Right renal cortex interstitium (tissue), 3 donors: ENCODE measurements around the gene C2CD3. TPM values are rescaled to one million over a fixed set of nuclear protein-coding genes. Genes with fewer than 3 reads are reported as not detected.

Source experiments
- DNase-seq, 3 donors: peaks; one replicate each; pipeline ENCODE4 v3.0.0-alpha.2; 2013; ENCODE audit warnings: low read depth in 3 of 3, low spot score in 2 of 3
- polyA plus RNA-seq, 3 donors: library from polyadenylated mRNA; unstranded; fragments of 120-200 nt; gene quantifications; one replicate each; pipeline ENCODE4 v1.2.1, GENCODE V29; 2013; ENCODE audit not compliant: insufficient read length in 3 of 3

The C2CD3 gene
- polyA plus RNA-seq, 3 donors: 20.5 to 24.3 (median 21.8) TPM

DNA sequence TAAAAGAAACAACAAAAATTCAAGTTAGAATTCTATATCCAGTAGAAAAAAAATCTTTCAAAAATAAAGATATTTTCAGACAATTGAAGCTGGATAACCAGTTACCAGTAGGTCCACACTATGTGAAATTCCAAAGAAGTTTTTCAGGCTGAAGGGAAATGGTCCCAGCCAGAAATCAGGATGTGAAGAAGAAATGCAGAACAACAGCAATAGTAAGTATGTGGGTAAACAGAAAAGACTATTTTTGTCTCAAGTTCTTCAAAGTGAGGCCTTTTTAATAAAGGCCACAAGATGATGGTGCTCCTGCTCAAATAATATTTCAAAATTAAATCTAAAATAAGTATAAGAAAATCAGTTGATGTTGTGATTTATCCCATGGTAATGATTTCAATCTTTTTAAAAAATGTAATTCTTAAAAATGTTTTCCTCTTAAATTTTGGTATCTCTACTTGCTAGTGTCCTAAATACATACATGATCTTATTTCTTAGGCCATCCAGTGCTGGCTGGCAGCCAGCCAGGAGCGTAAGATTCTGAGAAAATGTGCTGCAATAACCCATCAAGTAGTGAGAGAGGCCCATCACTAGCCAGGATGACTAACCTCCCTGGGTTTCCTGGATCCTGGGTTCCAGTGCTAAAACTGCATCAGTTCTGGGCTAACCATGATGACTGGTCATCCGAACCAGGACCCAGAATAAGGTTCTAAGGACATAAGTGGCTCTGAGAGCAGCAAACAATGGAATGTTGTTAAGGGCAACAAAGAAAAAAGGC lies 146.4 kb downstream of the C2CD3 start:
- DNase-seq: no peak

DNA sequence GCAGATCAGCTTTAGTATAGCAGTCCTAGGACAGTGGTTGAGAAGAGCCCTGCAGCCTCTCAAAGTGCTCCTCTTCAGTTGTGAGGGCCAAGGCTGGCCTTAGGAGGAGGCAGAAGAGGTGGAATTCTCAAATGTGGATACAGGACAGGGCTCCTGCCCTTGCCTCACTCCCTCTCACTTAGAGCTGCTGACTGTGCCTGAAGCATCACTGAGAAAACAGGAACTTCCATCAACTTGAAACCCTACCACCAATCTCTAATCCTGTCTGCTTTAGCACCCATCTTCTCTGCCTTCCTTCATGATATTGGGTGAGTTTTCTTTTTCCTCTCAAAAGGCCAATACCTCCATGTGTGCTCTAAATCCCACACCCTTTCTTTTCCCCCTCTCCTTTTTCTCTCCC lies 147.5 kb downstream of the C2CD3 start:
- DNase-seq: no peak

DNA sequence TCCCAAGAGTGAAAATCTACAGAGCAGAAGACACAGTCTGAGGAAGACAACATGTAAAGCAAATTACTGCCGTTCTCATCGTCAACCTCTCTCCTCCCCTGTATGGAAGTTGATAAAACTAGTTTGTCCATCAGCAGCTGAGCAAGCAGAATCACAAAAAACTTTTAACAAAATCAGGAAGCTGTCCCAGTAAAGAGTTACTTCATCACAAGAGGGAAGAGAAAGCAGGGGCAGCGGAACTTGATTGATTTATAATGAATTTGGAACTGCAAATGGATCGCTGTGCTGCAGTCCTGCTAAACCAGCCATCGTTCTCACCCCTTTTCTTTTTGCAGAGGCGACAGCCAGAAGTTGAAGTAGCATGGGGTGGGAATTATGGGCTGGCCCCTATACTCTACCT lies 148.3 kb downstream of the C2CD3 start:
- DNase-seq: no peak

DNA sequence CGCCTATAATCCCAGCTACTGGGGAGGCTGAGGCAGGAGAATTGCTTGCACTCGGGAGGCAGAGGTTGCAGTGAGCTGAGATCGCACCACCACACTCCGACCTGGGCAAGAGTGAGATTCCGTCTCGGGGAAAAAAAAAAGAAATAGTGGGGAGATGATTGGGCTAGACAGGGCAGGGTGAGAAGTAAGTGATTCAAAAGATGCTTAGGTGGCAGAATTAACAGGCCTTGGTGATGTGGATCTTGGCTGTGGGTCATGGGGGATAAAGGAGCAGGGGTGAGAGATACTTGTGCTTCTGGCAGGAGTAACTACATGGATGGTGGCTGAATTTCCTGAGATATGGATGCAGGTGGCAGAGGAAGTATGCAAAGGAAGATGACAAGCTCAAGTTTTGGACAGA lies 148.8 kb downstream of the C2CD3 start:
- no peak for DNase-seq

DNA sequence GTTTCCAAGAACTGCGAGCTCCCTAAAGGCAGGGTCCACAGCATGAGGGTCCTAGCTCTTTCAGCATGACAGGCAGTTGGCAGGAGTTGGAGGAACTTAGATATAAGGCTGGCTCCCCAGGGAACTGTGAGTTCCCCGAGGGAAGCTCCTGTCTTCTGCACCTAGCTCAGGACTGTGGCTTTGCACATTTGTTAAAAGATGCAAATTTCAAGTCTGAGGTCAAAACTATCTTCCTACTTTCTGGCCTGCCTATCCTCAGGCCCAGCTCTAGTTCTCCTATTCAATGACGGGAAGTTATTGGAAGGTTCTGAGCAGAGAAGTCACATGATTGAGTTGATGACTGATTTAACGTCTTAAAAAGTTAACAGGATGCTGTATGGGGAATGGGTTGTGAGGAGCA lies 150.3 kb downstream of the C2CD3 start:
- no peak for DNase-seq

DNA sequence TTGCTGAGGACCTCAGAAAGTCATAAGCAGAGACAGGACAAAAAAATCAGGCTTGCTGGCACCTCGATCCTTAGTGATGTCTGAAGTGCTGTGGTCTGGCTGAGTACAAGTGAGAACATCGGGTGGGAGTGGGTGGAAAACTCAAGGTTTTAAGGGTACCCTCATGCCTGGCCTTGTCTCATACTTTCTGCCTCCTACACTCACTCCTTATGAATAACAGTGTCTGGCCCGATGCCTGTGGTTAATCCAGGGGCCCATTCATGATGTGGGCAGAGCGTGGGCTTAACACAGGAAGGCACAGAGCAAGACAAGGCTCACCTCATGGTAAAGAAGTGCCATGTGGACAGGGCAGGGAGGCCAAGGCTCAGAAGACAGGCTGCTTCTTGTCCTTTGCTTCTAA lies 150.9 kb downstream of the C2CD3 start:
- DNase-seq: no peak

DNA sequence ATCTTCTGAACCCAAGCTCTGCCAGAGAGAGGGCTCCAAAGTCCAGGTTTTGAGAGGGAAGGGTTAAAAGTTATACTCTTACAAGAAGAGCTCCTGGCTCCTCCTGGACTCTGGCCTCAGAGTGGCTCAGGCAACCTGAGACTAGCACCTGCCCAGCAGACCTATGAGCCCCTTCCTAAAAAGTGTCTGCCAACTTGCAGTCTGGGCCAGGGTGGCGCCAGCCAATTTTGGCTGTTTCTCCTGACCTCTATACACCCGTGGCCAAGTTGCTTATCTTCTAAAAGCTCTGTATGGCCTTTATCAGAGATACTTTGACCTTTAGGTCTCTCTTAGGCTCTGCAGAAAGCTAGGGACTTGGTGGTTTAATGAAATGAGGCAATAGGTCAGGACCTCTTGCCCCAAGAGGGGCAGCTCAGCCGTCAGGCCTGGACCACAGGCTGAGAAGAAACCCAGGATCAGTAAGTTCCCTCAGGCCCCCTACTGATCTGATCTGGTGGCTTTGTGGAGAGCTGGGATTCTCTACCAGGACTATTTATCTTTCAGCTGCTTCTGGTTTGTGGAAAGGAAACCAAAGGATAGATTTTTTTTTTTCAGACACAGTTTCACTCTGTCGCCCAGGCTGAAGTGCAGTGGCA lies 151.6 kb downstream of the C2CD3 start:
- DNase-seq: no peak

DNA sequence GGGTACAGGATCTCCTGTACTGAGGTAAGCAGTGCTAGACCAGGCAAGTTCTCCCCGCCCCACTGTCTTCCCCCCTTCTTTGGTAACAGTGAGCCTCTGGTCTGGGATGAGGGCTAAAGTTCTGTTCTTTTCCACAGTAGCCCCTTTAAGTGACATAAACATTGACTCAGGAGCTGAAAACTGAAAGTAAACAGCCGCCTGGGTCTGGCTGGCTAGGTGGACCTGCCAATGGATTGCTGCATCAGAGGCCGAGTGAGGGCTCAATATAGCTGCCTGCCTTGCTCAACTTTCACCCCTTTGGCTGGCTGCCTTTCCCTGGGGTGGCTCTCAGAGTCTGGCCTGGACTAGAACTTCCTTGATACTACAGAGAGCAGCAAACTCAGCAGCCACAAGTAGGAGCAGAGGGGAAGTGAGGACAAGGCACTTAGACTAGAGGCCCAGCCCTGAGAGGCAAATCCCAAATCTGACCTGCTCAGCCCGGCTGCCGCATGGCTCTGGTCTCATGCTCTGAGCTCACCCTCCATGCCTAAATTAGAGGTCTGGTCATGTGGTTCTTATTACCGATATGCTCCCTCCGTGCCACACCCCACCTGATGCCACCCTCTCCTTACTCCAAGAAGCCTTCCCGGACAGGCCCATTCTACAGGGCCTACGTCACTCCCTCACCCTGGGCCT lies 152.3 kb downstream of the C2CD3 start:
- no peak for DNase-seq

DNA sequence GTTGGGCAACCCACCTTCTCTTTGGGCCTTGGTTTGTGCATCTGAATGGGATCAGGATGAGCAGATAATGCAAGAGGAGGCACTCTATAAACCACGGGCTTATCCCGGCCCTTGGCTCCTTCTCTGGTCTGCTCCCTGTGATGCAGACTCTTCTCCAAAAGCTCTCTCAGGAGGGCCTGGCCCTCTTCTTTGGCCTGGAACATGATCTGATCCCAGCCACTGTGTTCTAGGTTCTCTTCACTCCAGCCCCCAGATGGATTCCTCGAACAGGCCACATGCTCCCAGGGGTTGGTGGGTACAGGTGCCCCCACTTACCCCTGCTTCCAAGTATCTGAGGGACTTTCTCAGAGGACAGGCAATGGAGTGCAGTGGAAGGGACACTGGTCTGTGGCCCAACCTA lies 153.2 kb downstream of the C2CD3 start:
- DNase-seq: no peak

DNA sequence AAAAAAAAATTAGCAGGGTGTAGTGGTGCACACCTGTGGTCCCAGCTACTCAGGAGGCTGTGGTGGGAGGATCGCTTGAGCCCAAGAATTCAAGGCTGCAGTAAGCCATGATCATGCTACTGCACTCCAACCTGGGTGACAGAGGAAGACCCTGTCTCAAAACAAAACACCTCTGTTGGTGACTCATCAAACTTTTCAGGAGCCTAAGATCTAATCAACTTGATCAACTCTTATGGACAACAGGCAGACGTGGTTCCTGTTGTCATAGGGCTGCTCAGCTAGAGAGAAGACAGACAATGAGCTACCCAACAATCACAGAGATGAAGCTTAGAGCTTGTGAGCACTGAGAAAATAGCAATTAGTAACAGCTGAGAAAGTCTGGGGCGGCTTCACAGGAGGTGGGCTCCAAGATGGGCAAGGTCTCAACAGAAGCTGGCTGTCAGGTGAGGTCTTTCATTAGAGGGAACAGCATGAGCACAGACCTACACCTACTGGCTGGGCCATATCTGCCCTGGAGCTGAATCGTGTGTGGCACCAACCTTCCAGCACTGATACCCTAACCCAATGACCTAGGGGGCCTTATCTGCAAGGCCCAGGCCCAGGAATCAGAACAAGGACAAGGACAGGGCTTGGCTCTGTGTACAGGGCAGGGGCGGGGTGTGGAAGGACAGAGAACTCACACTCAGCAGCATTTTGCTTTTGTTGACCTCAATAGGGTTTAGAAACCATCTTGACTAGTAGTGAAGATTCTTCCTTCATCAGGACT lies 154.7 kb downstream of the C2CD3 start:
- no peak for DNase-seq

DNA sequence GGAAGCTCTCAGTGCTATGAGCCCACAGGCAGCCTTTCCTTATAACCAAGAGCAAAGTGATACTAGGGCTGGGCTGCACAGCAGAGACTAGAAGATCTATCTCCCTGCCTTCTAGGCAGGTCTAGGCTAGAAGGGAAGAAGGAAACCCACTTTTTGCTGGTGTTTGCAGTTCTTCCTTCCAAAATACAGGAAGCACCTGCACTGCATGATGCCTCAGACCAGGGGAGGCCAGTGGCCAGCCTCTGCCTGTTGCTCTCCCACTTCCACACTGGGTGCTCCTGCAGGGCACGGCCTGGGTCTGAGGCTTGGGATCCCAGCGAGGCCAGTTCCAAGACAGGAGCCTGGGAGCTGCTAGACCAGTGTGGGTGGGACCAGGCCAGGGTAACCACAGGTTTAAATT lies 155.9 kb downstream of the C2CD3 start:
- DNase-seq: no peak

DNA sequence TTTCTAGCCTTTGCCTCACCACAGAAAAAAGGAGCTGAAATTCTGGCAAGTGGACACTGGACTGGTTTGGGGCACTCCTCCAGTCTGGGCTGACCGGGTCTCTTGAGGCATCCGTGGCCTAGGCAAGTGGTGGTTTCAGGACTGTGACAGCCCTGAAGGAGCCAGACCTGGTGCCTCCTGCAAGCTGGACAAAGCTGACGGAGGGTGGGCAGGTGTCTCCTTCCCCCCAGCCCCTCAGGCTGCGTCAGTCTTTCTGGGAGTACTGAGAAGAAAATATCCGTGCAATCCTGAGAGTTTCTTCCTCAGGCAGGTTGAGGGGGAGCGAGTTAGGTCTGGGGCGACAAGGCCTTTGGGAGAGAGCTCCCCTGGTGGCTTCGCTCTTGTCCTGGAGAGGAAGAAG lies 157.7 kb downstream of the C2CD3 start:
- no peak for DNase-seq

DNA sequence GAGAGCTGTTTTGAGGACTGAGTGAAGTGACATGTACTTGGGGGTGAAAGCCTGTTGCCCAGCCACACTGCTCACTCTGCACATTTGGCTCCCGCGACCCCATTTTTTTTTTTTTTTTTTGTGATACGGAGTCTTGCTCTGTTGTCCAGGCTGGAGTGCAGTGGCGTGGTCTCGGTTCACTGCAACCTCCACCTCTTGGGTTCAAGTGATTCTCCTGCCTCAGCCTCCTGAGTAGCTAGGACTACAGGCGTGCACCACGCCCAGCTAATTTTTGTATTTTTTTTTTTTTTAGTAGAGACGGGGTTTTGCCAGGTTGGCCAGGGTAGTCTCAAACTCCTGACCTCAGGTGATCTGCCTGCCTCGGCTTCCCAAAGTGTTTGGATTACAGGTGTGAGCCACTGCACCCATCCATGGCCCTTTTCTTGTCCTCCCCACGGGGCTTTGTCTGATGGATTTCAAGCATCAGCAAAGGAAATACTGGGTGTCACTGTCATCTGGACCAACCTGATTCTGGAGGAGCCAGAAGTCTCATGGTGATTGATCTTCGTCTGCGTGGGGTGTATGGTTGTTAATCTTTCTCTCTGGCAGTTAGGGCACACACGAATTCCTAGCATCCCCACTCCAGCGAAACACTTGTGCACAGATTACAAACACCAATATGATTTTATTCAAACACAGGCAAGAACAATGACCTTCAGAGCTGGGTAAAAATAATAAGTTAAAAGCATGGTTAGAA lies 158.6 kb downstream of the C2CD3 start:
- DNase-seq: no peak

DNA sequence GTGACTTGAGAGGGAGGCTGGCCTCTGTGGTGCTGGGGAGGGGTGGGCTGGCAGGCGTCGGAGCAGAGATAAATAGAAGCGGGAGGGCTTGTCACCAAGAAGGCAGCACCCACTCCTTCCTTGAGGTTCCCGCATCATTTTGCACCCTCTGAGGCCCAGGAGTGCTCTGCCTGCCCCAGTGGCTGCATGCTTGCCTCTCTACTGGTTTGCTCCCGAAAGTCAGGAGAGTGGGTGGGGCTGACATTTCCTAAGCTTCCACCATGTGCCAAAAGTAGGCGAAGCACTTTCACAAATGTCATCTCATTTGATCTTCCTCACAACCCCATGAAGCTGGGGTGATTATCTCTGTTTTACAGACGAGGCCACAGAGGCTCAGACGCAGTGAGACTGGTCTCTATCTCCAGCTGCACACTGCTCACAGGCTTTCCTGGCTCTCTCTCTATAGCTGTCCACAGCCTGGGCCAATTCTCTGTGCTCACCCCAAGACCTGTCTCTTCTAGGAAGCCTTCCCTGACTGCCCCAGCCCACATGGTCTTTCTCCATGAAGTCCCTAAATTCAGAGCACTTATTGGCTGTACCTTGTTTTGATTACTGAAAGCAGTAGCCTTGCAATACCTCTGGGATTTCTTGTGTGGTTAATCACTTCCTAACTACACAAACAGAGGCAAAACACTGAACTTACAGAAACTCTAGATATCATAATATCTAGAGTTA lies 159.3 kb downstream of the C2CD3 start:
- DNase-seq: no peak

DNA sequence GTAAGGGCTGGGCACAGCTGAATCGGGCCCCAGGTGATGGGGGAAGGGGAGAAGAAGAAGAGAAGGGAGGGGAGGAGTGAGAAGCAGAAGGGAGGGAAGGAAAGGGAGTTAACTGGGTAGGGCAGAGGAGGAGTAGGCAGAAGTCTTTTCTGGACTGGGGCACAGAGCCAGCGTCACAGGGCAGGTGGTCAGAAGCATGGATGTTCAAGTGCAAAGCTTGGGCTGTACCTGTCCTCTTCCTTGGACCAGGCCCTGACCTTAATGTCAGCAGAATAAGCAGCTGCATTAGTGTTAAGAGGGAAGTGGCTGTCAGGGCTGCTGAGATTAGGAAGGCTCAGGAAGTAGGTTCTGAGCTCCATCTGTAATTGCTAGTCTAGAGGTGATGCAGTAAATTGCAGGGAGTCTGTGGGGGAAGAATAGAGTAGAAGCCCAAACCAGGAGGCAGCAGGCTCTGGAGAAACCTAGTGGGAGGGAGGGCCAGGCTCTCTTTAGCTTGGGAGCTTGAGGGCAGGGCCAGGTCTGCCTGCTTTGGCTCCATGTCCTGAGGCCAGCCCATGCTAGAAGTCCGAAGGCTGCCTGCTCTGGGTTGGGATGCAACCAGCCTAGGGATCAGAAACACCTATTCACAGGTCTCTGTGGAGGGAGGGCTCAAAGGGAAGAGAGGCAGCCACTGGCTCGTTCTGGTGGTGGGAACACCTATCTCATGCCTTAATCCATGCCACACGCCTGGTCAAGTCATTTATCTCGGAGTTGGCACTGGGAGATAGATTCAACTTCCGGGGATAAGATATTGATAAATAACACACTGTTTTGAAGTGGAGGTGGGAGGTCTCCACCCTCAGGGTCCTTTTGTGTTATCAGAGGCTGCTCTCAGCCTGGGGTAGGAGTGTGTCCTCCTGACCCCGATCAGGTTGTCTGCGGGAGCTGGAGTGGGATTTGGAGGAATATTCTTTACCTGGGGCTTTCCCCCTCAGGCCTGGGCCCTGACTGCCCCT lies 160.2 kb downstream of the C2CD3 start:
- no peak for DNase-seq

DNA sequence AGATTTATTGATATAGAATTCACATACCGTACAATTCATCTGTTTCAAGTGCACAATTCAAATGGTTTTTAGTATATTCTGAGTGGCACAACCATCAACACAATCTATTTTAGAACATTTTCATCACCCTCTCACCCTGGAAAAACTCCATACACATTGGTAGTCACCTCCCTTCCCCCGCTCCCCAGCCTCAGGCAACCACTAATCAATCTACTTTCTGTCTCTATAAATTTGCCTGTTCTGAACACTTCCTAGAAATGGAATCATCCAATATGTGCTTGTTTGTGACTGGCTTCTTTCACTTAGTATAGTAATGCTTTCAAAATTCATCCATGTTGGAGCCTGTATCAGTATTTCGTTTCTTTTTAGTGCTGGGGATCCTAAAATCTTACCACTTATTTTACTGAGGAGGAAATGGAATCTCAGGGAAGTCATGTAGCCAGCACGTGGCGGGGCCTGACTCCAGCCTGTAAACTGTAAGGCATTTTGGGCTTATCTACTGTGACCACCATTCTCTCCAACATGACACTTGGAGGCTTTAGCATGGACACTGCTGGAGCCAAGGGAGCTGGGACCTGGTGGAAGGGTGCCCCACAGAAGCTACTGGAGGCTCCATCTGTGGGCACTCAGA lies 161.0 kb downstream of the C2CD3 start:
- DNase-seq: no peak

DNA sequence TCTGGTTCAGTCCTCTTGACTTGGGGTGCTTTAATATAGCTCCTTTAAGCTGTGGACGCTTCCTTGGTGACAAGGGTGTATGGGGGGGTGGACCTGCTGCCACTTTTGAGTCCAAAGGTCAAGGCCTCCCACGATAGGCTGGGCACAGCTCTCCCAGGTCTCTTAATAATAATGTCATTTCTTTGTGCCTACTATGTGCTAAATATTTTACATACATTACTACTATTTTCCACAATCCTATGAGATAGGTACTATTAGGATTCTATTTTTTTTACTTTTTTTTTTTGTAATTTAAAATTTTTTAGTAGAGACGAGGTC lies 161.6 kb downstream of the C2CD3 start:
- no peak for DNase-seq
